ACC112 (cell line): ENCODE data around the gene FEN1.

ENCODE experiments used
- H2AFZ ChIP-seq: fragments of 200-600 bp; sonication (generic); one replicate; pipeline ENCODE4 v1.6.0; 2017; ENCODE audit warnings: antibody characterized with exemption, low read length; ENCODE audit not compliant: unreplicated experiment
- H3K27ac ChIP-seq: fragments of 200-600 bp; sonication (generic); 2 replicates; pipeline ENCODE4 v1.5.1; 2014; ENCODE audit warnings: low read depth, mild to moderate bottlenecking, antibody characterized with exemption, low read length, moderate library complexity
- H3K27me3 ChIP-seq: fragments of 200-600 bp; sonication (generic); 2 replicates; pipeline ENCODE4 v1.6.1; 2014; ENCODE audit warnings: mild to moderate bottlenecking, antibody characterized with exemption, low read length, moderate library complexity, mixed read lengths; ENCODE audit not compliant: insufficient read depth
- H3K36me3 ChIP-seq: fragments of 200-600 bp; sonication (generic); 2 replicates; pipeline ENCODE4 v1.6.1; 2016; ENCODE audit warnings: mild to moderate bottlenecking, antibody characterized with exemption, low read length, moderate library complexity, mixed read lengths; ENCODE audit not compliant: insufficient read depth
- H3K4me1 ChIP-seq: fragments of 200-600 bp; sonication (generic); one replicate; pipeline ENCODE4 v1.6.1; 2016; ENCODE audit warnings: low read length, mixed read lengths; ENCODE audit not compliant: insufficient read depth, unreplicated experiment, control insufficient read depth
- H3K4me3 ChIP-seq: fragments of 200-600 bp; sonication (generic); 2 replicates; pipeline ENCODE4 v1.5.1; 2014; ENCODE audit warnings: mild to moderate bottlenecking, low read depth, low read length
- H3K79me2 ChIP-seq: fragments of 200-600 bp; sonication (generic); one replicate; pipeline ENCODE4 v1.6.0; 2016; ENCODE audit warnings: low read length; ENCODE audit not compliant: control insufficient read depth, unreplicated experiment, insufficient read depth

Gene FEN1

GRCh38 chr11:61837411-61838005 lies 44.8 kb downstream of the FEN1 start:
- no peak overlapping the region for H2AFZ ChIP-seq
- H3K36me3 ChIP-seq: peaks cover 17% of the 10 kb centered on the region; the same call in 1 of the 2 replicates
- no peak overlapping the region for H3K4me3 ChIP-seq
- no peaks in the 10 kb centered on the region for H3K79me2 ChIP-seq
- no peak overlapping the region for H3K27ac ChIP-seq
- H3K27me3 ChIP-seq: no peaks in the 10 kb centered on the region
- H3K4me1 ChIP-seq: peaks cover 25% of the 10 kb centered on the region

GRCh38 chr11:61838501-61838900 lies 45.8 kb downstream of the FEN1 start:
- peaks cover 19% of the 10 kb centered on the region; the same call in 1 of the 2 replicates for H3K36me3 ChIP-seq
- no peaks in the 10 kb centered on the region for H3K79me2 ChIP-seq
- peaks cover 24% of the 10 kb centered on the region for H3K4me1 ChIP-seq
- H2AFZ ChIP-seq: no peak overlapping the region
- no peak overlapping the region for H3K4me3 ChIP-seq
- H3K27ac ChIP-seq: no peak overlapping the region
- H3K27me3 ChIP-seq: no peaks in the 10 kb centered on the region

- Histone ChIP-seq H2AFZ (no peak overlapping the region), H3K27ac (no peak overlapping the region), H3K79me2 (no peaks in the 10 kb centered on the region)
These were observed 46.2 kb downstream of the FEN1 start for GRCh38 chr11:61838921-61839320.

GRCh38 chr11:61839742-61840141 lies 47.0 kb downstream of the FEN1 start:
- Histone ChIP-seq H3K27me3 (no peaks in the 10 kb centered on the region), H3K36me3 (peaks cover 19% of the 10 kb centered on the region; the same call in 1 of the 2 replicates), H3K27ac (no peak overlapping the region), H3K4me1 (peaks cover 12% of the 10 kb centered on the region), H2AFZ (no peak overlapping the region), H3K79me2 (no peaks in the 10 kb centered on the region), H3K4me3 (no peak overlapping the region)

More at GRCh38 chr11:61838921-61839320, 46.2 kb downstream of the FEN1 start:
- Histone ChIP-seq H3K27me3 (no peaks in the 10 kb centered on the region), H3K4me3 (no peak overlapping the region), H3K36me3 (peaks cover 19% of the 10 kb centered on the region; the same call in 1 of the 2 replicates), H3K4me1 (peaks cover 19% of the 10 kb centered on the region)

GRCh38 chr11:61840371-61840770 lies 47.7 kb downstream of the FEN1 start:
- peaks cover 19% of the 10 kb centered on the region; the same call in 1 of the 2 replicates for H3K36me3 ChIP-seq
- H3K4me3 ChIP-seq: no peak overlapping the region
- no peaks in the 10 kb centered on the region for H3K79me2 ChIP-seq
- no peak overlapping the region for H3K27ac ChIP-seq
- no peak overlapping the region for H2AFZ ChIP-seq
- H3K4me1 ChIP-seq: peaks cover 7% of the 10 kb centered on the region
- H3K27me3 ChIP-seq: no peaks in the 10 kb centered on the region

GRCh38 chr11:61841636-61842527 lies 49.2 kb downstream of the FEN1 start:
- H2AFZ ChIP-seq: no peak overlapping the region
- peaks cover 19% of the 10 kb centered on the region; the same call in 1 of the 2 replicates for H3K36me3 ChIP-seq

GRCh38 chr11:61842528-61842820 lies 49.8 kb downstream of the FEN1 start:
- H3K4me3 ChIP-seq: no peak overlapping the region
- H2AFZ ChIP-seq: no peak overlapping the region
- no peaks in the 10 kb centered on the region for H3K79me2 ChIP-seq
- H3K4me1 ChIP-seq: no peaks in the 10 kb centered on the region
- no peak overlapping the region for H3K27ac ChIP-seq
- H3K27me3 ChIP-seq: no peaks in the 10 kb centered on the region
- peaks cover 21% of the 10 kb centered on the region; the same call in 1 of the 2 replicates for H3K36me3 ChIP-seq

More at GRCh38 chr11:61841636-61842527, 49.2 kb downstream of the FEN1 start:
- Histone ChIP-seq H3K27ac (no peak overlapping the region), H3K27me3 (no peaks in the 10 kb centered on the region), H3K4me3 (no peak overlapping the region), H3K79me2 (no peaks in the 10 kb centered on the region), H3K4me1 (no peaks in the 10 kb centered on the region)

GRCh38 chr11:61844909-61845565 lies 52.3 kb downstream of the FEN1 start:
- no peak overlapping the region for H3K4me3 ChIP-seq
- no peaks in the 10 kb centered on the region for H3K27me3 ChIP-seq
- H3K36me3 ChIP-seq: peaks cover 24% of the 10 kb centered on the region
- no peak overlapping the region for H3K27ac ChIP-seq
- H3K79me2 ChIP-seq: no peaks in the 10 kb centered on the region
- no peak overlapping the region for H2AFZ ChIP-seq
- no peaks in the 10 kb centered on the region for H3K4me1 ChIP-seq

GRCh38 chr11:61846362-61847020 lies 53.8 kb downstream of the FEN1 start:
- no peaks in the 10 kb centered on the region for H3K79me2 ChIP-seq
- H3K4me3 ChIP-seq: no peak overlapping the region
- no peaks in the 10 kb centered on the region for H3K4me1 ChIP-seq
- no peak overlapping the region for H3K27ac ChIP-seq
- H3K27me3 ChIP-seq: no peaks in the 10 kb centered on the region
- H3K36me3 ChIP-seq: peaks cover 18% of the 10 kb centered on the region
- no peak overlapping the region for H2AFZ ChIP-seq
